Bronchial epithelial cell (primary cell): ENCODE measurements around the gene FOS. TPM values are rescaled to one million over a fixed set of nuclear protein-coding genes. Genes with fewer than 3 reads are reported as not detected.
"Not testable (repeated sequence)": the region's sequence is repeated elsewhere in the genome, so short reads cannot be mapped to it uniquely, and the experiment has no call there.

Source experiments
- DNase-seq: peaks from one replicate; pipeline ENCODE4 v3.0.0-alpha.2; 2010; ENCODE audit warnings: low read depth
- FAIRE-seq: peaks from 2 replicates; lab custom pipeline; 2011; peaks lifted over from hg19 to GRCh38; lab: Jason Lieb, UNC
- H3K27me3 ChIP-seq: 2 replicates; pipeline ENCODE4 v1.5.1; 2011; ENCODE audit warnings: low read length; ENCODE audit not compliant: control insufficient read depth, insufficient read depth
- H3K36me3 ChIP-seq: 2 replicates; pipeline ENCODE4 v1.5.1; 2011; ENCODE audit warnings: low read length; ENCODE audit not compliant: control insufficient read depth, insufficient read depth
- H3K4me3 ChIP-seq: 2 replicates; pipeline ENCODE4 v1.5.1; 2011; ENCODE audit warnings: mild to moderate bottlenecking, low read depth, low read length, control low read depth
- total RNA-seq: library from RNA; depleted of rRNA; stranded (reverse); fragments of >200 nt; gene quantifications from 2 replicates; pipeline ENCODE4 v1.2.1, GENCODE V29; 2014
- TF ChIP-seq, protein P1 (sequence below): IDR thresholded peaks from 2 replicates; pipeline ENCODE4 v1.5.1; 2011; ENCODE audit warnings: mild to moderate bottlenecking, moderate library complexity, low read length, control low read depth, inconsistent platforms; ENCODE audit not compliant: insufficient read depth, severe bottlenecking

FOS gene
- total RNA-seq, 1 donor from 2014 or later = 143 TPM

DNA sequence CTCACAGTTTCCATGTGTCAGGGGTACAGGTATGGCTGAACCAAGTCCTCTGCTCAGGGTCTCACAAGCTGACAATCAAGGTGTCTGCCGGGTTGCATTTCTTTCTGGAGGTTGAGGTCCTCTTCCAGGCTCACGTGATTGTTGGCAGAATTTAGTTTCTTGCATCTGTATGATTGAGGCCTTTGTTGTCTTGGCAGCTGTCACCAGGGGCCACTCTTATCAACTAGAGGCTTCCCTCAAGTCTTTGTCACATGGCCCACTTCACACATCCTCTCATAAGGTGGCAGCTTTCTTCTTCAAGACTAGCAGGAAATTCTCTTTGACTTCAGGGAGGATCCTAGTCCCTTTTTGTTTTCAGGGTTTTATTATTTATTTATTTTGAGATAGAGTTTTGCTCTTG is 46.0 kb upstream of the FOS start:
- no peaks in the 10 kb centered on the region for H3K36me3 ChIP-seq
- DNase-seq = no peak
- no peaks in the 10 kb centered on the region for H3K27me3 ChIP-seq
- FAIRE-seq = no peak
- H3K4me3 ChIP-seq = no peak overlapping the region
- TF ChIP-seq, protein P1, sequence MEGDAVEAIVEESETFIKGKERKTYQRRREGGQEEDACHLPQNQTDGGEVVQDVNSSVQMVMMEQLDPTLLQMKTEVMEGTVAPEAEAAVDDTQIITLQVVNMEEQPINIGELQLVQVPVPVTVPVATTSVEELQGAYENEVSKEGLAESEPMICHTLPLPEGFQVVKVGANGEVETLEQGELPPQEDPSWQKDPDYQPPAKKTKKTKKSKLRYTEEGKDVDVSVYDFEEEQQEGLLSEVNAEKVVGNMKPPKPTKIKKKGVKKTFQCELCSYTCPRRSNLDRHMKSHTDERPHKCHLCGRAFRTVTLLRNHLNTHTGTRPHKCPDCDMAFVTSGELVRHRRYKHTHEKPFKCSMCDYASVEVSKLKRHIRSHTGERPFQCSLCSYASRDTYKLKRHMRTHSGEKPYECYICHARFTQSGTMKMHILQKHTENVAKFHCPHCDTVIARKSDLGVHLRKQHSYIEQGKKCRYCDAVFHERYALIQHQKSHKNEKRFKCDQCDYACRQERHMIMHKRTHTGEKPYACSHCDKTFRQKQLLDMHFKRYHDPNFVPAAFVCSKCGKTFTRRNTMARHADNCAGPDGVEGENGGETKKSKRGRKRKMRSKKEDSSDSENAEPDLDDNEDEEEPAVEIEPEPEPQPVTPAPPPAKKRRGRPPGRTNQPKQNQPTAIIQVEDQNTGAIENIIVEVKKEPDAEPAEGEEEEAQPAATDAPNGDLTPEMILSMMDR = no peak

DNA sequence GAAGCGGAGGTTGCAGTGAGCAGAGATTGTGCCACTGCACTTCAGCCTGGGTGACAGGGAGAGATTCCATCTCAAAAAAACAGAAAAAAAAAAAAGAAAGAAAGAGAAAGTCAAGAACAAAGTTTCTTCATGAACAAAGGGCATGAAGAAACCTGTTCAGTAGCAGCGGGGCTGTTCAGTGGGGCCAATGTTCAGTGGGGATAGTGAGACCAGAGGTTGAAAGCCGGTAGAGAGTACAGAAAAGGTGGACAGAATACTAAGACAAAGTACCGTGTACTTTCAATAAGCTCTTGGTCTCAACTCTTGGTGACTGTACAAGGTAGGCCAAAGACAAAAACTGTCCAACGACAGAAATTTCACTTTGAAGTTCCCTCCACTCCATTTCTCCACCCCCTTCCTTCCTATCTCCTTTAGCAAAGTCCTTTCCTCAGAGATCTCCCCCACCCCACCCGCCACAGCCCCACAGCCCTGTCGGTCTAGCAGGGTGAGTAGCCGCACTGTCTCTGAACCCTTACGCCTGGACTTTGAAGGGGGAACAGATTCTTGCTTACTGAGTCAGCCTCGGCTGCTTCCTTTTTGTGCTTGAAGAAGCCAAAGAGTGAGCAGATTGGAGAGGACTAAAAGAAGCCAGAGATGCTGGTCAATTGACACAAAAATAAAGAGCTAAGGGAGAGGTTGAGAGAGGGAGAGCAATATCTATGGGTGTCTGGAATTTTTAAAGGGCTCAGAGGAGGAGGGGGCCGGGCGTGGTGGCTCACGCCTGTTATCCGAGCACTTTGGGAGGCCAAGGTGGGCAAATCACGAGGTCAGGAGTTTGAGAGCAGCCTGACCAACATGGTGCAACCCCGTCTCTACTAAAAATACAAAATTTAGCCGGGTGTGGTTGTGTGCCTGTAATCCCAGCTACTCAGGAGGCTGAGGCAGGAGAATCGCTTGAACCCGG is 44.2 kb upstream of the FOS start:
- no peak overlapping the region for H3K4me3 ChIP-seq
- peak; percentile 79 for DNase-seq
- no peaks in the 10 kb centered on the region for H3K36me3 ChIP-seq
- no peak for FAIRE-seq
- no peaks in the 10 kb centered on the region for H3K27me3 ChIP-seq
- TF ChIP-seq, protein P1 = no peak

DNA sequence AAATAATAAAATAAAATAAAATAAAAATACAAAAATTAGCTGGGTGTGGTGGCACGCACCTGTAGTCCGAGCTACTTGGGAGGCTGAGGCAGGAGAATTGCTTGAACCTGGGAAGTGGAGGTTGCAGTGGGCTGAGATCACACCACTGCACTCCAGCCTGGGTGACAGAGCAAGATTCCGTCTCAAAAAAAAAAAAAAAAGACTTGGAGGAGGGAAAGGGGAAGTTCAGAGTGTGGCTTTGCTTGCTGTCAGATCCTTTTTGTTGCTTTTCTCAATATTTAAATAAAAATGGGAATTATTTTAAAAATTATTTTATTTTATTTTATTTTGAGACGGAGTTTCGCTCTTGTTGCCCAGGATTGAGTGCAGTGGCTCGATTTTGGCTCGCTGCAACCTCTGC is 43.4 kb upstream of the FOS start:
- H3K27me3 ChIP-seq, FAIRE-seq, H3K36me3 ChIP-seq, H3K4me3 ChIP-seq, DNase-seq: not testable (repeated sequence)

DNA sequence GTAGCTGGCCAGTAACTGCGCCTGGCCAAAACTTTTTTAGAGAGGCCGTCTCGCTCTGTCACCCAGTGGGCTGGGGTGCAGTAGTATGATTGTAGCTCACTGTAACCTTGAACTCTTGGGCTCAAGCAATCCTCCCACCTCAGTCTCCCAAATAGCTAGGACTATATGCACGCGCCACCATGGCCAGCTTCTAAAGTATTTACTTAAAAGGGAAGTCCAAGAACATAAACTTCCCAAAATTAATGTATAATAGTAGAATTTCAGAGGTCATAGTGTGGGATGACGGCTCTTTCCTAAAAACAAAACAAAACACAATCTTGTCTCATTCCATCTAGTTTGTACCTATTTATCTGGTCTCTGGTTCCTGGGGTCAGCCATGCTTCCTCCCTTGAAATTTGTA is 42.2 kb upstream of the FOS start:
- Histone ChIP-seq H3K36me3 (no peaks in the 10 kb centered on the region), H3K27me3 (no peaks in the 10 kb centered on the region), H3K4me3 (no peak overlapping the region)
- FAIRE-seq (no peak), DNase-seq (no peak)
- TF ChIP-seq, protein P1 = no peak

DNA sequence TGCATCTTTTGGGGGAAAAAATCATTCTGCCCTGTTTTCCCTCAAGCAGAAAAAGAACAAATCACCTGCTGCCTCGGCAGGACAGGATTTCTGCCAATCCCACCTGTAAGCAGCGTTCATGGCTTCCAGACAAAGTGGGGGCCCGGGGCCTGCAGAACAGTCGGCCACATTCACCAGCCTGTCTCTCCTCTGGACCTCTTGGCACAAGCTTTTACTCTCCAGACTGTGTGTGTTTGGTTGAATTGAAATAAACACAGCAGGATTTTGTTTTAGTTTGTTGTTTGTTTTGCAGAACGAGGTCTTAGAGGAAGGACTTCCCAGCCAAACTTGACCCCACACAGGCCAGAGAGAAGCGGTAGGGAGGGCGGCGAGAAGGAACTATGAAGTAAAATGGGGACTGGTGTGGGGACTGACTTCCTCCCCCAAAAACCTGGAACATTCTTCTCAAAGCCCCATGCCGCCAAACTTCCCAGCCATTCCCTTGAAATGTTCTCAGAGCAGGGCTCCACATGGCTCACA is 41.7 kb upstream of the FOS start:
- DNase-seq (no peak), FAIRE-seq (no peak)
- no peaks in the 10 kb centered on the region for H3K36me3 ChIP-seq
- TF ChIP-seq, protein P1 = no peak
- H3K4me3 ChIP-seq = no peak overlapping the region
- no peaks in the 10 kb centered on the region for H3K27me3 ChIP-seq

DNA sequence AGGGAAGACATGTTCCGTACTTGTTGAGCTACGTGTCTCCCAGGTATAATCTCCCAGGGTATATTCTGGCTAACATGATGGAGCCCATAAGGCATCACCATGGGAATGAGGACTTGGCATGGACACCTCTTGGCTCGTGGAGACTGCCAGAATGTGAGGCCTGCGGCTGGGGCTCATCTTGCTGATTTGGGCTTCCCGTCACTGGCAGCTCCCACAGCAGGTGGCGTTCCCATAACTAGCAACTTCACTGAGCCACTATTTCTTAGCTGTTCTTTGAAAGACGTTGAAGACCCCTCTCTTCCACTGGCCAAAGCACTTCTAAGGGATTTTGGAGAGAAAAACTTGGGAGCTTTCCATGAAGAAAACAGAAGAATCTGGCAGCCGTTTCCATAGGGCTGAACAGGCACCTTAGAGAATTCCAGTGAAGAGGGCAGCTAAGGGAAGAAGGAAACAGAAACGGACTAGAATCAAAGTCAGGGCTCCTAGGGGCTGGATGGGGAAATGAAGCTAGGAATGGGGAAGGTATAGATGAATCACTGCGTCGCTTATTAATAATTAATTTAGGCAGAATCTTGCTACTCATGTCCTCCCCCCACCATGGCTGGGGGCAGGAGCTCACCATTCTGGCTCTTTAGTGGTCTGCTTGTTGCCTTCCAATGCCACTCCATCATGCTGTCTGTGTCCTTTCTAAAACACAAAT is 39.7 kb upstream of the FOS start:
- TF ChIP-seq, protein P1 = no peak
- FAIRE-seq (no peak), DNase-seq (no peak)
- Histone ChIP-seq H3K4me3 (no peak overlapping the region), H3K27me3 (no peaks in the 10 kb centered on the region), H3K36me3 (no peaks in the 10 kb centered on the region)
